C4-2B (cell line): ENCODE measurements around the gene CCDC87.
"Not testable (repeated sequence)": the region's sequence is repeated elsewhere in the genome, so short reads cannot be mapped to it uniquely, and the experiment has no call there.

Experiments
- ZFX ChIP-seq: fragments of 450-650 bp; IDR thresholded peaks from 2 replicates; pipeline ENCODE4 v1.6.1; 2017
- TF ChIP-seq, protein P1 (sequence below): fragments of 450-650 bp; conservative IDR thresholded peaks from 2 replicates; pipeline ENCODE4 v1.5.1; 2017; ENCODE audit warnings: mild to moderate bottlenecking

- TF ChIP-seq, protein P1, sequence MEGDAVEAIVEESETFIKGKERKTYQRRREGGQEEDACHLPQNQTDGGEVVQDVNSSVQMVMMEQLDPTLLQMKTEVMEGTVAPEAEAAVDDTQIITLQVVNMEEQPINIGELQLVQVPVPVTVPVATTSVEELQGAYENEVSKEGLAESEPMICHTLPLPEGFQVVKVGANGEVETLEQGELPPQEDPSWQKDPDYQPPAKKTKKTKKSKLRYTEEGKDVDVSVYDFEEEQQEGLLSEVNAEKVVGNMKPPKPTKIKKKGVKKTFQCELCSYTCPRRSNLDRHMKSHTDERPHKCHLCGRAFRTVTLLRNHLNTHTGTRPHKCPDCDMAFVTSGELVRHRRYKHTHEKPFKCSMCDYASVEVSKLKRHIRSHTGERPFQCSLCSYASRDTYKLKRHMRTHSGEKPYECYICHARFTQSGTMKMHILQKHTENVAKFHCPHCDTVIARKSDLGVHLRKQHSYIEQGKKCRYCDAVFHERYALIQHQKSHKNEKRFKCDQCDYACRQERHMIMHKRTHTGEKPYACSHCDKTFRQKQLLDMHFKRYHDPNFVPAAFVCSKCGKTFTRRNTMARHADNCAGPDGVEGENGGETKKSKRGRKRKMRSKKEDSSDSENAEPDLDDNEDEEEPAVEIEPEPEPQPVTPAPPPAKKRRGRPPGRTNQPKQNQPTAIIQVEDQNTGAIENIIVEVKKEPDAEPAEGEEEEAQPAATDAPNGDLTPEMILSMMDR = not testable (repeated sequence)
- not testable (repeated sequence) for TF ChIP-seq ZFX
Observed at GRCh38 chr11:66540598-66540997, 52.3 kb downstream of the CCDC87 start.
